Ascending aorta (tissue), 2 donors: ENCODE results near the gene EML4. TPM values are rescaled to one million over a fixed set of nuclear protein-coding genes. Genes with fewer than 3 reads are reported as not detected.
A peak's percentile ranks its signal among the peaks of the same experiment; 100 is the strongest.

Experiments
- DNase-seq, 2 donors: peaks; one replicate each; pipeline ENCODE4 v3.0.0-alpha.2; 2019; ENCODE audit warnings: low spot score in 2 of 2
- H3K27ac ChIP-seq, 2 donors: fragments of 200-600 bp; sonication (generic); one replicate each; pipeline ENCODE4 v1.5.1; 2016 to 2017; ENCODE audit warnings: mild to moderate bottlenecking in 1 of 2
- H3K27me3 ChIP-seq: fragments of 200-600 bp; sonication (generic); one replicate; pipeline ENCODE4 v1.5.1; 2017
- H3K36me3 ChIP-seq, 2 donors: fragments of 200-600 bp; sonication (generic); one replicate each; pipeline ENCODE4 v1.5.1; 2016
- H3K4me1 ChIP-seq, 2 donors: fragments of 200-600 bp; sonication (generic); one replicate each; pipeline ENCODE4 v1.5.1; 2016 to 2017; ENCODE audit warnings: mild to moderate bottlenecking in 1 of 2
- H3K4me3 ChIP-seq, 2 donors: fragments of 200-600 bp; sonication (generic); one replicate each; pipeline ENCODE4 v1.5.1; 2016 to 2017; ENCODE audit warnings: mild to moderate bottlenecking in 1 of 2
- H3K9me3 ChIP-seq, 2 donors: fragments of 200-600 bp; sonication (generic); one replicate each; pipeline ENCODE4 v1.5.1; 2016
- CTCF ChIP-seq, 3 experiments: fragments of 200-600 bp in 2 of 3; fragments of 450-650 bp in 1 of 3; sonication (generic) in 2 of 3; IDR thresholded peaks; one replicate each; pipeline ENCODE4 v1.5.1; 2016 to 2019; ENCODE audit warnings: antibody characterized with exemption in 3 of 3, mild to moderate bottlenecking in 1 of 3, moderate library complexity in 1 of 3
- intact Hi-C: fragments of 100-400 bp; cut with DNase I; formaldehyde crosslinking; loops from one replicate; pipeline ENCODE4 v1.15.1; 2023
- total RNA-seq: library from RNA; depleted of rRNA; stranded (reverse); fragments of >200 nt; gene quantifications from one replicate; pipeline ENCODE4 v1.1.0, GENCODE V29; 2016

The EML4 gene
- total RNA-seq, 1 donor from 2014 or later = 25.2 TPM

GRCh38 chr2:42141687-42142546 lies 27.2 kb upstream of the EML4 start:
- H3K9me3 ChIP-seq = no peaks in the 10 kb centered on the region
- H3K27me3 ChIP-seq = no peaks in the 10 kb centered on the region
- intact Hi-C loops = loop anchor here (2.0 kb wide), 2 partner anchors 27 to 39 kb away; partner anchors contain the start of gene EML4
- TF ChIP-seq CTCF (IDR thresholded peaks at IDR 0.05) = no peak
- peak overlapping the region; percentile 65 to 84 for H3K27ac ChIP-seq
- peak overlapping the region; percentile 15 to 40 for H3K4me3 ChIP-seq
- peak in 1 of 2 donors; percentile 78 for DNase-seq
- no peaks in the 10 kb centered on the region for H3K36me3 ChIP-seq
- H3K4me1 ChIP-seq = peaks cover 6 to 29% of the 10 kb centered on the region in 2 donors

- Histone ChIP-seq H3K27ac (peak overlapping the region; percentile 65 to 84), H3K4me1 (peaks cover 6 to 34% of the 10 kb centered on the region in 2 donors), H3K27me3 (no peaks in the 10 kb centered on the region), H3K4me3 (peak overlapping the region in 1 of 2 donors; percentile 40), H3K36me3 (no peaks in the 10 kb centered on the region), H3K9me3 (no peaks in the 10 kb centered on the region)
- no peak for TF ChIP-seq CTCF (IDR thresholded peaks at IDR 0.05)
- intact Hi-C loops = loop anchor here (2.0 kb wide), 2 partner anchors 26 to 40 kb away; partner anchors contain the start of gene EML4
- DNase-seq = no peak
Observed at GRCh38 chr2:42142547-42143184, 26.5 kb upstream of the EML4 start.

- Histone ChIP-seq H3K9me3 (no peaks in the 10 kb centered on the region), H3K36me3 (no peaks in the 10 kb centered on the region), H3K27ac (peak overlapping the region; percentile 33 to 50), H3K27me3 (no peaks in the 10 kb centered on the region), H3K4me3 (no peak overlapping the region), H3K4me1 (peaks cover 0 to 27% of the 10 kb centered on the region in 2 donors)
- no peak for TF ChIP-seq CTCF (IDR thresholded peaks at IDR 0.05)
- no peak for DNase-seq
- intact Hi-C loops = no loop called here
Observed at GRCh38 chr2:42147641-42148274, 21.4 kb upstream of the EML4 start.

GRCh38 chr2:42150159-42150558 lies 19.0 kb upstream of the EML4 start:
- no peak for DNase-seq
- Histone ChIP-seq H3K27me3 (no peaks in the 10 kb centered on the region), H3K9me3 (no peaks in the 10 kb centered on the region), H3K4me1 (peaks cover 0 to 24% of the 10 kb centered on the region in 2 donors), H3K36me3 (no peaks in the 10 kb centered on the region), H3K27ac (peak overlapping the region; percentile 20 to 25), H3K4me3 (no peak overlapping the region)
- intact Hi-C loops = no loop called here
- TF ChIP-seq CTCF (IDR thresholded peaks at IDR 0.05) = no peak

- DNase-seq = no peak
- Histone ChIP-seq H3K4me3 (no peak overlapping the region), H3K9me3 (no peaks in the 10 kb centered on the region), H3K27ac (no peak overlapping the region), H3K36me3 (no peaks in the 10 kb centered on the region), H3K4me1 (peaks cover 0 to 11% of the 10 kb centered on the region in 2 donors), H3K27me3 (no peaks in the 10 kb centered on the region)
- TF ChIP-seq CTCF (IDR thresholded peaks at IDR 0.05) = no peak
- intact Hi-C loops = no loop called here
Observed at GRCh38 chr2:42153944-42154581, 15.1 kb upstream of the EML4 start.
